ENCODE results near the gene OIP5.

DNA sequence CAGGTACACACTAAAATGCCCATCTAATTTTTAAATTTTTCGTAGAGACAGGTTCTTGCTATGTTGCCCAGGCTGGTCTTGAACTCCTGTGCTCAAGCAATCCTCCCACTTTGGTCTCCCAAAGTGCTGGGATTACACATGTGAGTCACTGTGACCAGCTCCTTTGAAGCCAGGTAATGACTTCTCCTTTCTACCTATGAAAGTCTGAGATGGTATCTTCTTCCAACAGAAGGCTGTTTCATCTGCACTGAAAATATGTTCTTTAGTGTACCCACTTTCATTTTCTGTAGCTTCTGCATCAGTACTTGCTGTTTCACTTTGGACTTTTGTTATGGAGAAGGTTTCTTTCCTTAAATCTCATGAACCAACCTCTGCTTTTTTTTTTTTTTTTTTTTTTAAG lies 8.8 kb downstream of the OIP5 start:
- TF ChIP-seq, protein P1, sequence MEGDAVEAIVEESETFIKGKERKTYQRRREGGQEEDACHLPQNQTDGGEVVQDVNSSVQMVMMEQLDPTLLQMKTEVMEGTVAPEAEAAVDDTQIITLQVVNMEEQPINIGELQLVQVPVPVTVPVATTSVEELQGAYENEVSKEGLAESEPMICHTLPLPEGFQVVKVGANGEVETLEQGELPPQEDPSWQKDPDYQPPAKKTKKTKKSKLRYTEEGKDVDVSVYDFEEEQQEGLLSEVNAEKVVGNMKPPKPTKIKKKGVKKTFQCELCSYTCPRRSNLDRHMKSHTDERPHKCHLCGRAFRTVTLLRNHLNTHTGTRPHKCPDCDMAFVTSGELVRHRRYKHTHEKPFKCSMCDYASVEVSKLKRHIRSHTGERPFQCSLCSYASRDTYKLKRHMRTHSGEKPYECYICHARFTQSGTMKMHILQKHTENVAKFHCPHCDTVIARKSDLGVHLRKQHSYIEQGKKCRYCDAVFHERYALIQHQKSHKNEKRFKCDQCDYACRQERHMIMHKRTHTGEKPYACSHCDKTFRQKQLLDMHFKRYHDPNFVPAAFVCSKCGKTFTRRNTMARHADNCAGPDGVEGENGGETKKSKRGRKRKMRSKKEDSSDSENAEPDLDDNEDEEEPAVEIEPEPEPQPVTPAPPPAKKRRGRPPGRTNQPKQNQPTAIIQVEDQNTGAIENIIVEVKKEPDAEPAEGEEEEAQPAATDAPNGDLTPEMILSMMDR (IDR thresholded peaks at IDR 0.05; ENCODE audit: poor library complexity): no peak
- TF ChIP-seq EZH2 (IDR thresholded peaks at IDR 0.05; ENCODE audit: borderline replicate concordance) (no peak), EZH2phosphoT487 (IDR thresholded peaks at IDR 0.05; ENCODE audit: low read depth, severe bottlenecking, unreplicated experiment) (no peak)
